Stimulated activated memory B cell treated with anti-CD40 and anti-IgM and Interleukin-4, amounts not matched to agents 10 μg/mL and 1 μg/mL and 100 μg/mL, for 72 hours (primary cell): ENCODE measurements around the gene CEP89.
"Not testable (repeated sequence)": the region's sequence is repeated elsewhere in the genome, so short reads cannot be mapped to it uniquely, and the experiment has no call there.

Experiments used
- ATAC-seq: fragments of 150-1000 bp; cut with Tn5 transposase; 2 replicates; pipeline ENCODE4 v1.10.0; 2021
- H3K27ac Mint-ChIP-seq: one replicate; pipeline ENCODE4 v1.8.0; 2022; ENCODE audit warnings: mild to moderate bottlenecking, mixed read lengths
- H3K27me3 Mint-ChIP-seq: one replicate; pipeline ENCODE4 v1.8.0; 2022; ENCODE audit warnings: mixed read lengths
- H3K36me3 Mint-ChIP-seq: one replicate; pipeline ENCODE4 v1.8.0; 2022; ENCODE audit warnings: mixed read lengths
- H3K4me1 Mint-ChIP-seq: one replicate; pipeline ENCODE4 v1.8.0; 2022; ENCODE audit warnings: mixed read lengths
- H3K4me3 Mint-ChIP-seq: one replicate; pipeline ENCODE4 v1.8.0; 2022; ENCODE audit warnings: mild to moderate bottlenecking, moderate library complexity, mixed read lengths
- H3K9me3 Mint-ChIP-seq: one replicate; pipeline ENCODE4 v1.8.0; 2022; ENCODE audit warnings: mixed read lengths

Gene CEP89

GRCh38 chr19:32862173-32862572, 109.6 kb downstream of the CEP89 start:
- Mint-ChIP-seq H3K27ac (no peak overlapping the region), H3K4me1 (no peaks in the 10 kb centered on the region), H3K36me3 (no peaks in the 10 kb centered on the region), H3K27me3 (peaks cover 7% of the 10 kb centered on the region), H3K4me3 (no peak overlapping the region), H3K9me3 (no peaks in the 10 kb centered on the region)
- no peak for ATAC-seq

GRCh38 chr19:32861596-32861995, 110.2 kb downstream of the CEP89 start:
- Mint-ChIP-seq H3K27ac (no peak overlapping the region), H3K27me3 (peaks cover 1% of the 10 kb centered on the region), H3K36me3 (no peaks in the 10 kb centered on the region), H3K4me3 (no peak overlapping the region), H3K4me1 (no peaks in the 10 kb centered on the region), H3K9me3 (no peaks in the 10 kb centered on the region)
- ATAC-seq = no peak

- Mint-ChIP-seq H3K36me3 (no peaks in the 10 kb centered on the region), H3K27me3 (no peaks in the 10 kb centered on the region), H3K4me1 (no peaks in the 10 kb centered on the region), H3K9me3 (no peaks in the 10 kb centered on the region), H3K27ac (no peak overlapping the region), H3K4me3 (no peak overlapping the region)
- no peak for ATAC-seq
Measured at GRCh38 chr19:32859591-32859990, 112.2 kb downstream of the CEP89 start.

GRCh38 chr19:32858559-32858958, 113.2 kb downstream of the CEP89 start:
- H3K9me3 Mint-ChIP-seq = no peaks in the 10 kb centered on the region
- H3K4me3 Mint-ChIP-seq = no peak overlapping the region
- H3K27me3 Mint-ChIP-seq = no peaks in the 10 kb centered on the region
- no peak overlapping the region for H3K27ac Mint-ChIP-seq
- no peak for ATAC-seq
- no peaks in the 10 kb centered on the region for H3K36me3 Mint-ChIP-seq
- H3K4me1 Mint-ChIP-seq = no peaks in the 10 kb centered on the region

GRCh38 chr19:32858155-32858554, 113.6 kb downstream of the CEP89 start:
- H3K27me3 Mint-ChIP-seq = no peaks in the 10 kb centered on the region
- H3K9me3 Mint-ChIP-seq = no peaks in the 10 kb centered on the region
- no peaks in the 10 kb centered on the region for H3K4me1 Mint-ChIP-seq
- H3K27ac Mint-ChIP-seq = no peak overlapping the region
- H3K36me3 Mint-ChIP-seq = no peaks in the 10 kb centered on the region
- H3K4me3 Mint-ChIP-seq = no peak overlapping the region
- ATAC-seq = no peak

- H3K4me1 Mint-ChIP-seq = no peaks in the 10 kb centered on the region
- no peak overlapping the region for H3K4me3 Mint-ChIP-seq
- H3K36me3 Mint-ChIP-seq = no peaks in the 10 kb centered on the region
- H3K27ac Mint-ChIP-seq = no peak overlapping the region
- ATAC-seq = no peak
- no peaks in the 10 kb centered on the region for H3K27me3 Mint-ChIP-seq
- no peaks in the 10 kb centered on the region for H3K9me3 Mint-ChIP-seq
Measured at GRCh38 chr19:32857584-32857983, 114.2 kb downstream of the CEP89 start.

GRCh38 chr19:32856818-32857217, 114.9 kb downstream of the CEP89 start:
- ATAC-seq, H3K4me3 Mint-ChIP-seq, H3K36me3 Mint-ChIP-seq, H3K9me3 Mint-ChIP-seq, H3K4me1 Mint-ChIP-seq, H3K27ac Mint-ChIP-seq, H3K27me3 Mint-ChIP-seq: not testable (repeated sequence)

GRCh38 chr19:32852216-32852615, 119.5 kb downstream of the CEP89 start:
- Mint-ChIP-seq H3K36me3 (peaks cover 2% of the 10 kb centered on the region), H3K27me3 (no peaks in the 10 kb centered on the region), H3K4me3 (no peak overlapping the region), H3K4me1 (no peaks in the 10 kb centered on the region), H3K9me3 (peaks cover 4% of the 10 kb centered on the region), H3K27ac (no peak overlapping the region)
- ATAC-seq = no peak

- not testable (repeated sequence) for H3K27ac Mint-ChIP-seq, ATAC-seq, H3K4me3 Mint-ChIP-seq, H3K27me3 Mint-ChIP-seq, H3K9me3 Mint-ChIP-seq, H3K4me1 Mint-ChIP-seq
- peaks cover 10% of the 10 kb centered on the region for H3K36me3 Mint-ChIP-seq
Measured at GRCh38 chr19:32848035-32848434, 123.7 kb downstream of the CEP89 start.

- Mint-ChIP-seq H3K9me3 (peaks cover 19% of the 10 kb centered on the region), H3K36me3 (peaks cover 21% of the 10 kb centered on the region), H3K4me1 (no peaks in the 10 kb centered on the region), H3K4me3 (no peak overlapping the region), H3K27ac (no peak overlapping the region), H3K27me3 (no peaks in the 10 kb centered on the region)
- no peak for ATAC-seq
Measured at GRCh38 chr19:32843716-32844245, 128.0 kb downstream of the CEP89 start.

GRCh38 chr19:32842061-32842460, 129.7 kb downstream of the CEP89 start:
- H3K36me3 Mint-ChIP-seq = peaks cover 18% of the 10 kb centered on the region
- H3K4me1 Mint-ChIP-seq = no peaks in the 10 kb centered on the region
- no peaks in the 10 kb centered on the region for H3K27me3 Mint-ChIP-seq
- peaks cover 14% of the 10 kb centered on the region for H3K9me3 Mint-ChIP-seq
- H3K4me3 Mint-ChIP-seq = no peak overlapping the region
- H3K27ac Mint-ChIP-seq = no peak overlapping the region
- no peak for ATAC-seq

- Mint-ChIP-seq H3K36me3 (peaks cover 11% of the 10 kb centered on the region), H3K9me3 (peaks cover 14% of the 10 kb centered on the region), H3K4me1 (no peaks in the 10 kb centered on the region), H3K27ac (no peak overlapping the region), H3K27me3 (no peaks in the 10 kb centered on the region), H3K4me3 (no peak overlapping the region)
- no peak for ATAC-seq
Measured at GRCh38 chr19:32837531-32837930, 134.2 kb downstream of the CEP89 start.

- not testable (repeated sequence) for H3K4me1 Mint-ChIP-seq, H3K36me3 Mint-ChIP-seq, H3K4me3 Mint-ChIP-seq, H3K27ac Mint-ChIP-seq, H3K9me3 Mint-ChIP-seq, ATAC-seq, H3K27me3 Mint-ChIP-seq
Measured at GRCh38 chr19:32833388-32833787, 138.4 kb downstream of the CEP89 start.

- H3K36me3 Mint-ChIP-seq, H3K27ac Mint-ChIP-seq, H3K4me3 Mint-ChIP-seq: not testable (repeated sequence)
Measured at GRCh38 chr19:32832825-32833224, 138.9 kb downstream of the CEP89 start.

GRCh38 chr19:32832094-32832493, 139.7 kb downstream of the CEP89 start:
- not testable (repeated sequence) for ATAC-seq, H3K36me3 Mint-ChIP-seq, H3K4me1 Mint-ChIP-seq, H3K27me3 Mint-ChIP-seq, H3K4me3 Mint-ChIP-seq, H3K27ac Mint-ChIP-seq, H3K9me3 Mint-ChIP-seq

More at GRCh38 chr19:32832825-32833224, 138.9 kb downstream of the CEP89 start:
- not testable (repeated sequence) for H3K9me3 Mint-ChIP-seq, H3K27me3 Mint-ChIP-seq, ATAC-seq, H3K4me1 Mint-ChIP-seq

- Mint-ChIP-seq H3K27me3 (no peaks in the 10 kb centered on the region), H3K27ac (no peak overlapping the region), H3K9me3 (no peaks in the 10 kb centered on the region), H3K36me3 (no peaks in the 10 kb centered on the region), H3K4me3 (no peak overlapping the region), H3K4me1 (no peaks in the 10 kb centered on the region)
- no peak for ATAC-seq
Measured at GRCh38 chr19:32831611-32832010, 140.1 kb downstream of the CEP89 start.
